Measurements from ENCODE around the gene SLC47A2.
A peak's percentile ranks its signal among the peaks of the same experiment; 100 is the strongest.

Gene SLC47A2

GRCh38 chr17:19717411-19717908, 1.1 kb upstream of the SLC47A2 start:
- Histone ChIP-seq H4K8ac (ENCODE audit: low read depth, low read length) (no peak overlapping the region), H2BK12ac (ENCODE audit: low read length) (peak overlapping the region; percentile 18), H3K14ac (ENCODE audit: low read length) (no peak overlapping the region), H3K23ac (ENCODE audit: low read depth, low read length, poor library complexity) (no peak overlapping the region), H3K27ac (replicated peaks; ENCODE audit: low read length) (no peak overlapping the region), H3K4me2 (ENCODE audit: insufficient read depth, low read length, poor library complexity, severe bottlenecking) (no peak overlapping the region), H3K36me3 (replicated peaks in 1 of 2; ENCODE audit: control insufficient read depth in 2 of 2, insufficient read depth in 2 of 2, low read length in 2 of 2) (no peaks in the 10 kb centered on the region), H2AFZ (ENCODE audit: low read length) (no peak overlapping the region), H4K91ac (ENCODE audit: low read depth, low read length, poor library complexity) (no peak overlapping the region), H3K9ac (ENCODE audit: low read depth, low read length, poor library complexity) (no peak overlapping the region), H3K4ac (ENCODE audit: low read length) (no peak overlapping the region), H3K18ac (ENCODE audit: low read length) (peak overlapping the region; percentile 95), H3K4me1 (ENCODE audit: control insufficient read depth in 2 of 2, insufficient read depth in 1 of 2, low read depth in 1 of 2, low read length in 2 of 2) (peaks cover 3 to 33% of the 10 kb centered on the region in 2 donors), H2BK5ac (ENCODE audit: low read length) (no peak overlapping the region), H2BK120ac (ENCODE audit: low read depth, low read length) (no peak overlapping the region), H3K79me1 (ENCODE audit: low read depth, low read length) (peaks cover 3% of the 10 kb centered on the region), H2BK15ac (ENCODE audit: low read length) (peak overlapping the region; percentile 46), H3K9me3 (replicated peaks in 1 of 2; ENCODE audit: control insufficient read depth in 2 of 2, insufficient read depth in 1 of 2, low read depth in 1 of 2, low read length in 2 of 2) (no peaks in the 10 kb centered on the region), H2AK5ac (ENCODE audit: low read depth, low read length) (no peak overlapping the region), H3K27me3 (ENCODE audit: control insufficient read depth in 3 of 3, insufficient read depth in 3 of 3, low read depth in 1 of 3, low read length in 3 of 3) (peaks cover 0 to 20% (median 0%) of the 10 kb centered on the region in 3 experiments), H3K4me3 (ENCODE audit: low read length in 2 of 2) (no peak overlapping the region)
- no CpG with 5 or more reads among the region's 10 CpGs for WGBS, 2 donors (ENCODE audit: extremely low coverage in 2 of 2, insufficient read length in 2 of 2, insufficient replicate concordance in 1 of 2)
- DNase-seq (ENCODE audit: low spot score): no peak

- H3K4me3 ChIP-seq (ENCODE audit: low read length in 2 of 2): no peak overlapping the region
- H3K14ac ChIP-seq (ENCODE audit: low read length): no peak overlapping the region
- H3K9ac ChIP-seq (ENCODE audit: low read depth, low read length, poor library complexity): peak overlapping the region; percentile 64
- H3K4me1 ChIP-seq (ENCODE audit: control insufficient read depth in 2 of 2, insufficient read depth in 1 of 2, low read depth in 1 of 2, low read length in 2 of 2): peaks cover 3 to 33% of the 10 kb centered on the region in 2 donors
- H3K36me3 ChIP-seq (replicated peaks in 1 of 2; ENCODE audit: control insufficient read depth in 2 of 2, insufficient read depth in 2 of 2, low read length in 2 of 2): no peaks in the 10 kb centered on the region
- peak overlapping the region; percentile 46 for H2BK15ac ChIP-seq (ENCODE audit: low read length)
- H2AK5ac ChIP-seq (ENCODE audit: low read depth, low read length): peak overlapping the region; percentile 5
- no peak overlapping the region for H3K27ac ChIP-seq (replicated peaks; ENCODE audit: low read length)
- no peak overlapping the region for H3K4ac ChIP-seq (ENCODE audit: low read length)
- peak overlapping the region; percentile 95 for H3K18ac ChIP-seq (ENCODE audit: low read length)
- no peak overlapping the region for H2AFZ ChIP-seq (ENCODE audit: low read length)
- no peak for DNase-seq (ENCODE audit: low spot score)
- peaks cover 0 to 20% (median 0%) of the 10 kb centered on the region in 3 experiments for H3K27me3 ChIP-seq (ENCODE audit: control insufficient read depth in 3 of 3, insufficient read depth in 3 of 3, low read depth in 1 of 3, low read length in 3 of 3)
- H3K4me2 ChIP-seq (ENCODE audit: insufficient read depth, low read length, poor library complexity, severe bottlenecking): no peak overlapping the region
- H3K9me3 ChIP-seq (replicated peaks in 1 of 2; ENCODE audit: control insufficient read depth in 2 of 2, insufficient read depth in 1 of 2, low read depth in 1 of 2, low read length in 2 of 2): no peaks in the 10 kb centered on the region
- H2BK5ac ChIP-seq (ENCODE audit: low read length): peak overlapping the region; percentile 29
- H3K23ac ChIP-seq (ENCODE audit: low read depth, low read length, poor library complexity): peak overlapping the region; percentile 77
- H2BK12ac ChIP-seq (ENCODE audit: low read length): peak overlapping the region; percentile 18
- no peak overlapping the region for H2BK120ac ChIP-seq (ENCODE audit: low read depth, low read length)
- H4K91ac ChIP-seq (ENCODE audit: low read depth, low read length, poor library complexity): peak overlapping the region; percentile 47
- peaks cover 3% of the 10 kb centered on the region for H3K79me1 ChIP-seq (ENCODE audit: low read depth, low read length)
- H4K8ac ChIP-seq (ENCODE audit: low read depth, low read length): peak overlapping the region; percentile 20
- WGBS, 2 donors (ENCODE audit: extremely low coverage in 2 of 2, insufficient read length in 2 of 2, insufficient replicate concordance in 1 of 2): no CpG with 5 or more reads among the region's 7 CpGs
These were observed 612 bp upstream of the SLC47A2 start for GRCh38 chr17:19717031-19717360.

- no peak overlapping the region for H4K8ac ChIP-seq (ENCODE audit: low read depth, low read length)
- no CpG with 5 or more reads among the region's 27 CpGs for WGBS, 2 donors (ENCODE audit: extremely low coverage in 2 of 2, insufficient read length in 2 of 2, insufficient replicate concordance in 1 of 2)
- no peak overlapping the region for H4K91ac ChIP-seq (ENCODE audit: low read depth, low read length, poor library complexity)
- H3K79me1 ChIP-seq (ENCODE audit: low read depth, low read length): peaks cover 3% of the 10 kb centered on the region
- peak overlapping the region; percentile 77 for H2BK5ac ChIP-seq (ENCODE audit: low read length)
- no peak overlapping the region for H3K23ac ChIP-seq (ENCODE audit: low read depth, low read length, poor library complexity)
- H3K36me3 ChIP-seq (replicated peaks in 1 of 2; ENCODE audit: control insufficient read depth in 2 of 2, insufficient read depth in 2 of 2, low read length in 2 of 2): no peaks in the 10 kb centered on the region
- H3K9me3 ChIP-seq (replicated peaks in 1 of 2; ENCODE audit: control insufficient read depth in 2 of 2, insufficient read depth in 1 of 2, low read depth in 1 of 2, low read length in 2 of 2): no peaks in the 10 kb centered on the region
- H3K27me3 ChIP-seq (ENCODE audit: control insufficient read depth in 3 of 3, insufficient read depth in 3 of 3, low read depth in 1 of 3, low read length in 3 of 3): peaks cover 0 to 20% (median 0%) of the 10 kb centered on the region in 3 experiments
- peak overlapping the region; percentile 65 for H2BK15ac ChIP-seq (ENCODE audit: low read length)
- H3K4me1 ChIP-seq (ENCODE audit: control insufficient read depth in 2 of 2, insufficient read depth in 1 of 2, low read depth in 1 of 2, low read length in 2 of 2): peaks cover 3 to 24% of the 10 kb centered on the region in 2 donors
- no peak overlapping the region for H3K4me3 ChIP-seq (ENCODE audit: low read length in 2 of 2)
- H2AFZ ChIP-seq (ENCODE audit: low read length): no peak overlapping the region
- H3K4me2 ChIP-seq (ENCODE audit: insufficient read depth, low read length, poor library complexity, severe bottlenecking): no peak overlapping the region
- no peak for DNase-seq (ENCODE audit: low spot score)
- H3K9ac ChIP-seq (ENCODE audit: low read depth, low read length, poor library complexity): peak overlapping the region; percentile 15
- H2BK12ac ChIP-seq (ENCODE audit: low read length): no peak overlapping the region
- no peak overlapping the region for H3K27ac ChIP-seq (replicated peaks; ENCODE audit: low read length)
- peak overlapping the region; percentile 78 for H3K4ac ChIP-seq (ENCODE audit: low read length)
- H3K18ac ChIP-seq (ENCODE audit: low read length): peak overlapping the region; percentile 91
- no peak overlapping the region for H3K14ac ChIP-seq (ENCODE audit: low read length)
- H2AK5ac ChIP-seq (ENCODE audit: low read depth, low read length): peak overlapping the region; percentile 94
- H2BK120ac ChIP-seq (ENCODE audit: low read depth, low read length): peak overlapping the region; percentile 54
These were observed 1.6 kb downstream of the SLC47A2 start for GRCh38 chr17:19714542-19715411.

- peak overlapping the region; percentile 94 for H2AK5ac ChIP-seq (ENCODE audit: low read depth, low read length)
- peaks cover 3% of the 10 kb centered on the region for H3K79me1 ChIP-seq (ENCODE audit: low read depth, low read length)
- no peak overlapping the region for H3K4me2 ChIP-seq (ENCODE audit: insufficient read depth, low read length, poor library complexity, severe bottlenecking)
- no peak overlapping the region for H4K91ac ChIP-seq (ENCODE audit: low read depth, low read length, poor library complexity)
- H3K18ac ChIP-seq (ENCODE audit: low read length): peak overlapping the region; percentile 89
- H3K9ac ChIP-seq (ENCODE audit: low read depth, low read length, poor library complexity): no peak overlapping the region
- peak overlapping the region; percentile 43 for H3K23ac ChIP-seq (ENCODE audit: low read depth, low read length, poor library complexity)
- H3K4me3 ChIP-seq (ENCODE audit: low read length in 2 of 2): no peak overlapping the region
- no peaks in the 10 kb centered on the region for H3K9me3 ChIP-seq (replicated peaks in 1 of 2; ENCODE audit: control insufficient read depth in 2 of 2, insufficient read depth in 1 of 2, low read depth in 1 of 2, low read length in 2 of 2)
- whole genome bisulfite sequencing, 2 donors (ENCODE audit: extremely low coverage in 2 of 2, insufficient read length in 2 of 2, insufficient replicate concordance in 1 of 2): no CpG with 5 or more reads among the region's 28 CpGs
- peak overlapping the region; percentile 77 for H2BK5ac ChIP-seq (ENCODE audit: low read length)
- no peak overlapping the region for H3K27ac ChIP-seq (replicated peaks; ENCODE audit: low read length)
- H2BK12ac ChIP-seq (ENCODE audit: low read length): peak overlapping the region; percentile 84
- peak overlapping the region; percentile 37 for H3K4ac ChIP-seq (ENCODE audit: low read length)
- no peak overlapping the region for H2AFZ ChIP-seq (ENCODE audit: low read length)
- H2BK15ac ChIP-seq (ENCODE audit: low read length): peak overlapping the region; percentile 98
- peak overlapping the region; percentile 54 for H2BK120ac ChIP-seq (ENCODE audit: low read depth, low read length)
- H3K27me3 ChIP-seq (ENCODE audit: control insufficient read depth in 3 of 3, insufficient read depth in 3 of 3, low read depth in 1 of 3, low read length in 3 of 3): peaks cover 0 to 20% (median 0%) of the 10 kb centered on the region in 3 experiments
- DNase-seq (ENCODE audit: low spot score): no peak
- H3K14ac ChIP-seq (ENCODE audit: low read length): peak overlapping the region; percentile 56
- no peaks in the 10 kb centered on the region for H3K36me3 ChIP-seq (replicated peaks in 1 of 2; ENCODE audit: control insufficient read depth in 2 of 2, insufficient read depth in 2 of 2, low read length in 2 of 2)
- peaks cover 3 to 24% of the 10 kb centered on the region in 2 donors for H3K4me1 ChIP-seq (ENCODE audit: control insufficient read depth in 2 of 2, insufficient read depth in 1 of 2, low read depth in 1 of 2, low read length in 2 of 2)
- H4K8ac ChIP-seq (ENCODE audit: low read depth, low read length): no peak overlapping the region
These were observed 2.5 kb downstream of the SLC47A2 start for GRCh38 chr17:19713901-19714361.

Measured in neuronal stem cell (in vitro differentiated cells).